ENCODE results near the gene COA4. TPM values are rescaled to one million over a fixed set of nuclear protein-coding genes. Genes with fewer than 3 reads are reported as not detected.
A peak's percentile ranks its signal among the peaks of the same experiment; 100 is the strongest.

The COA4 gene
- total RNA-seq, 1 experiment from 2014 or later: 155 TPM

DNA sequence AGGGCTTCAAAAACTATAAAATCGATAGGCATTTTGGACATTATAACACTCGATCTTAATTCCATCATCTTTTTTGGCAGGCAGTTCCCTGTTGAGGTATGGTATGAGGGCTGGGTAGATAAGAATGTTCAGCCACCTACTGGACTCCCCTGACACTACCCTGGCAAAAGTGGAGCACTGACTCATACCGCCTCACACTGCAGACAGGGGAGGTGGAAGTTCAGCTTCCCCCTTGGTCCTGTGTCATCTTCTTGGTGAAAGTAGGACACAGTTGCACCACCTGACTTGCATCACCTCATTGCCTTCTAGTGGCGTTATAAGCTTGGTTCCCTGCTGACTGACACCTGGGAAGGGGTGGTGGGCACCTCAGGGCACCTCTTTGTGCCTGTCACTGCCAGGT is 30.5 kb upstream of the COA4 start:
- TF ChIP-seq, protein P1, sequence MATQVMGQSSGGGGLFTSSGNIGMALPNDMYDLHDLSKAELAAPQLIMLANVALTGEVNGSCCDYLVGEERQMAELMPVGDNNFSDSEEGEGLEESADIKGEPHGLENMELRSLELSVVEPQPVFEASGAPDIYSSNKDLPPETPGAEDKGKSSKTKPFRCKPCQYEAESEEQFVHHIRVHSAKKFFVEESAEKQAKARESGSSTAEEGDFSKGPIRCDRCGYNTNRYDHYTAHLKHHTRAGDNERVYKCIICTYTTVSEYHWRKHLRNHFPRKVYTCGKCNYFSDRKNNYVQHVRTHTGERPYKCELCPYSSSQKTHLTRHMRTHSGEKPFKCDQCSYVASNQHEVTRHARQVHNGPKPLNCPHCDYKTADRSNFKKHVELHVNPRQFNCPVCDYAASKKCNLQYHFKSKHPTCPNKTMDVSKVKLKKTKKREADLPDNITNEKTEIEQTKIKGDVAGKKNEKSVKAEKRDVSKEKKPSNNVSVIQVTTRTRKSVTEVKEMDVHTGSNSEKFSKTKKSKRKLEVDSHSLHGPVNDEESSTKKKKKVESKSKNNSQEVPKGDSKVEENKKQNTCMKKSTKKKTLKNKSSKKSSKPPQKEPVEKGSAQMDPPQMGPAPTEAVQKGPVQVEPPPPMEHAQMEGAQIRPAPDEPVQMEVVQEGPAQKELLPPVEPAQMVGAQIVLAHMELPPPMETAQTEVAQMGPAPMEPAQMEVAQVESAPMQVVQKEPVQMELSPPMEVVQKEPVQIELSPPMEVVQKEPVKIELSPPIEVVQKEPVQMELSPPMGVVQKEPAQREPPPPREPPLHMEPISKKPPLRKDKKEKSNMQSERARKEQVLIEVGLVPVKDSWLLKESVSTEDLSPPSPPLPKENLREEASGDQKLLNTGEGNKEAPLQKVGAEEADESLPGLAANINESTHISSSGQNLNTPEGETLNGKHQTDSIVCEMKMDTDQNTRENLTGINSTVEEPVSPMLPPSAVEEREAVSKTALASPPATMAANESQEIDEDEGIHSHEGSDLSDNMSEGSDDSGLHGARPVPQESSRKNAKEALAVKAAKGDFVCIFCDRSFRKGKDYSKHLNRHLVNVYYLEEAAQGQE (IDR thresholded peaks at IDR 0.05; ENCODE audit: insufficient read depth in 1 of 2, low read depth in 2 of 2, low read length in 1 of 2): no peak
- no peak for TF ChIP-seq SIN3A (IDR thresholded peaks at IDR 0.05; ENCODE audit: borderline replicate concordance, insufficient read depth, low read depth, low read length)
- TF ChIP-seq CTCF (IDR thresholded peaks at IDR 0.05): no peak
- TF ChIP-seq POLR2AphosphoS5 (IDR thresholded peaks at IDR 0.05; ENCODE audit: low read depth, low read length): no peak
- TF ChIP-seq TCF7L2 (IDR thresholded peaks at IDR 0.05; ENCODE audit: low read depth, low read length): no peak
- peak; percentile 87 for ATAC-seq
- intact Hi-C loops (cut with micrococcal nuclease; ENCODE audit: unreplicated experiment) (no loop called here), in situ Hi-C loops (cut with HindIII; ENCODE audit: low pct_unique_long_range_greater_than_20kb, low sequenced_read_pairs) (no loop called here)
- Histone ChIP-seq H3K9me3 (ENCODE audit: control insufficient read depth, insufficient read depth, low read depth, low read length) (no peaks in the 10 kb centered on the region), H3K36me3 (ENCODE audit: control insufficient read depth, insufficient read depth, low read length) (no peaks in the 10 kb centered on the region), H3K27ac (ENCODE audit: low read length) (no peak overlapping the region), H3K4me1 (ENCODE audit: control insufficient read depth, insufficient read depth, low read length) (no peaks in the 10 kb centered on the region), H3K27me3 (ENCODE audit: control insufficient read depth, insufficient read depth, low read length) (no peaks in the 10 kb centered on the region), H3K4me3 (ENCODE audit: low read depth in 2 of 2, low read length in 2 of 2) (no peak overlapping the region)
- no TSS peak for BruUV-seq (replicated peaks)
- ChIA-PET CTCF (no interaction called here), POLR2A (no interaction called here)
- DNase-seq (ENCODE audit: low read depth, low spot score): no peak

GRCh38 chr11:73902303-73902702 is 25.7 kb upstream of the COA4 start:
- H3K27me3 ChIP-seq (ENCODE audit: control insufficient read depth, insufficient read depth, low read length): no peaks in the 10 kb centered on the region
- BruUV-seq (replicated peaks): no TSS peak
- H3K9me3 ChIP-seq (ENCODE audit: control insufficient read depth, insufficient read depth, low read depth, low read length): no peaks in the 10 kb centered on the region
- no peaks in the 10 kb centered on the region for H3K36me3 ChIP-seq (ENCODE audit: control insufficient read depth, insufficient read depth, low read length)
- POLR2A ChIA-PET: no interaction called here
- intact Hi-C loops (cut with micrococcal nuclease; ENCODE audit: unreplicated experiment): no loop called here
- ATAC-seq (no peak), DNase-seq (ENCODE audit: low read depth, low spot score) (no peak)
- in situ Hi-C loops (cut with HindIII; ENCODE audit: low pct_unique_long_range_greater_than_20kb, low sequenced_read_pairs): no loop called here
- TF ChIP-seq POLR2AphosphoS5 (IDR thresholded peaks at IDR 0.05; ENCODE audit: low read depth, low read length) (no peak), CTCF (IDR thresholded peaks at IDR 0.05) (no peak), TCF7L2 (IDR thresholded peaks at IDR 0.05; ENCODE audit: low read depth, low read length) (no peak), SIN3A (IDR thresholded peaks at IDR 0.05; ENCODE audit: borderline replicate concordance, insufficient read depth, low read depth, low read length) (no peak)
- TF ChIP-seq, protein P1 (IDR thresholded peaks at IDR 0.05; ENCODE audit: insufficient read depth in 1 of 2, low read depth in 2 of 2, low read length in 1 of 2): no peak
- CTCF ChIA-PET: no interaction called here
- no peaks in the 10 kb centered on the region for H3K4me1 ChIP-seq (ENCODE audit: control insufficient read depth, insufficient read depth, low read length)
- H3K27ac ChIP-seq (ENCODE audit: low read length): no peak overlapping the region
- no peak overlapping the region for H3K4me3 ChIP-seq (ENCODE audit: low read depth in 2 of 2, low read length in 2 of 2)
